HG02610 (cell line): ENCODE results near the gene RNF167.
"Not testable (repeated sequence)": the region's sequence is repeated elsewhere in the genome, so short reads cannot be mapped to it uniquely, and the experiment has no call there.

Experiments used
- ATAC-seq: cut with Tn5 transposase; IDR thresholded peaks from one replicate; pipeline ENCODE4 v1.9.1; 2021; ENCODE audit warnings: mild to moderate bottlenecking, moderate library complexity; ENCODE audit not compliant: unreplicated experiment

The RNF167 gene

DNA sequence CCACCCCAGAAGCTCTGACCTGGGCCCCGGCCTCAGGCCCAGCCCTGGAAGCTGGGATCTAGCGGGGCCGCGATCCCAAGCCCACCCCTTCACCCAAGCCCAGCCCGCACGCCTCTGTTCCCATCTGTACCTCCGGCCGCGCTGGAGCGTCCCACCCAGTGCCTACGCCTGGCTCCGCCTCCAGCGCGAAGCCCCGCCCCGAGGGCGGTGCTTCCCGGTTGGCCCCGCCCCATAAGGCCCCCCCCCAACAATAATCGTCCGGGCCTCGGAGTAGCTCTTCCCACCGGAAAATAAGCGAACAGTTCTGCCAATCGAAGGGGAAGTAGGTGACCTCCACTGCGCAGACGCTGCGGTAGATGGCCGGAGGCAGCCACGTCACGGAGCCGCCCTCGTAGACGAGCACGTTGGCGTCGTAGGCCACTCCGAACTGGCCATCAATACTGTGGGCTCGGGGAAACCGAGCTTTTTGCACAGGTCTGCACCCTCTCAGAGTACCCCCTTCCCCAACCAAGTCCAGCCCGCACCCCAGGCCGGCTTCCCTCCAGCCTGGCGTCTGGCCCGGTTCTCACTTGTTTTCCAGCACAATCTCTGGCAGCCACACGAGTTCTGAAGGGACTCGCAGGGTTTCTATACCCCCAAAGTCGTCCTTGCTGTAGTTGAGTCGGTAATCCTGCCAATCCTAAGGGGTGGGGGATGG is 38.3 kb upstream of the RNF167 start:
- ATAC-seq: no peak

DNA sequence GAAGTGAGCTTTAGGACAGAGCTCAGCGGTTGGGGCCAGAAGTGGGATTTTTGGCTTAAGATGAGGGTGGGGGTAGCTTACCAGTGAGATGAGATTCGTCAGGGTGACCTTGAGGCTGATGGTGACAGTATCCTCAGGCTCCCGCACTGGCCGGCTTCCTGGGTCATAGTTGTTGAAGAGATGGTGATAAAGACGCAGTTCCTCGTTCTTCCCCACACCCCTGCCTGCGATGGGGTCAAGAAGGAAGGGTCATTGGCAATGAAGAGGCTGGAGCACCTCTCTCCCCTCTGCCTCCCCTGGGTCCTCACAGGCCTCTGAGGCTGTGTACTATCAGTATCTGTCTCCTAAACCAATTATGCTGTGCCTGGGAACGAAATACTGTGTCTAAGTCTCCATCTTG is 37.5 kb upstream of the RNF167 start:
- ATAC-seq: no peak

DNA sequence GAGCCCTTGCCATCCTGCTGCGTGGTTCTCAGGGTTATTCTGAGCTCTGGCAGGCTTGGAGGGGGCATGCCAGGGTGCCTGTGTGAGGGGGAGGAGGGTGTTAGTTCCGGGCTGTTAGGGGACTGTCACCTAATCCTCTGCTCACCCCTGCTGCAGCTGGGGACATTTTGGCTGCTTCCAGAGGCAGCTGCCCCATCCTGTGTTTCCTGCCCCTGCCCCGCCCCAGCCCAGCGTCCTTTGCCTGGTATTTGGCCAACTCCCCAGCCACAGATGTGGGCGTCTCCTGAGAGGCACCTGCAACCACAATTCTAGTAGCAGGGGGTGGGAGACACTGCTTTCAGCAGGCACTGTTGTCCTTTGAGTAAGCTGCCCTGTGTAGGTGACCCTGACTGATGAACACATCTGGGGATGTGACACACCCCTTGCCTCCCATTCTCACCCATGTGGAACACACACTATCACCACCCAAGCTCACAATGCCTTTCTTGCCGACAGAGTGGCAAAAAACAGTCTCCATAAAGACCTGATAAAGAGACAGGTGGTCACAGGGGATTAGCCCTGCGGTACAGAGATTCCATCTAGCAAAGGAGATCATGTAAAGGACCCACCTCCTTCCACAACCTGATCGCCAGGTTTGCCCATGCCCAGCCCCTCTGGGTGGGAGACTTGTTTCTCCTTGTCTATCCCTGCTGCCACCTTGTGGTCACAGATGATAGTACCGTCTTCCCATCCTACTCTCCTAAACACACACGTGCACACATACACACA is 36.8 kb upstream of the RNF167 start, which contains the start of gene CHRNE:
Gene CHRNE (minus strand): TSS at position 48 of the 768 bp plus-strand sequence. CDS start 35 bp downstream, at position 13.
- ATAC-seq: no peak

- ATAC-seq: not testable (repeated sequence)
Observed at GRCh38 chr17:4906642-4907041, 33.4 kb upstream of the RNF167 start.

DNA sequence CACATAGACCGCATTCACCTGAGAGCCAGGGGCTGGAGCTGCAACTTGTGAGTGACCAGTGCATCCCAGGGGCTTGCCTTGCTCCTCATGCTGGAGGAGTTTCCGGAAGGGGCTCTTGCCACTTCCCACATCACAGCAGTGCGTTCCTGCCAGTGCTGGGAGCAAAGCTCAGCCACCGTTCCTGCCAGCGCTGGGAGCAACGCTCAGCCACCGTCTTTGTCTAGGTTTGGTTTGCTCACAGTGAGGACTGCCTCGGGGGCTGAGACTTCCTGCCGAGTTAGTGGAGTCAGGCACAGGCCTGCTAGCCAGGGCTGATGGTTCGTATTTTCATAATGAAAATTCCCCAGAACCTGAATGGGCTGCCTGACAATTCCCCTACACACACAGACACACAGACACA is 31.8 kb upstream of the RNF167 start:
- ATAC-seq: no peak

DNA sequence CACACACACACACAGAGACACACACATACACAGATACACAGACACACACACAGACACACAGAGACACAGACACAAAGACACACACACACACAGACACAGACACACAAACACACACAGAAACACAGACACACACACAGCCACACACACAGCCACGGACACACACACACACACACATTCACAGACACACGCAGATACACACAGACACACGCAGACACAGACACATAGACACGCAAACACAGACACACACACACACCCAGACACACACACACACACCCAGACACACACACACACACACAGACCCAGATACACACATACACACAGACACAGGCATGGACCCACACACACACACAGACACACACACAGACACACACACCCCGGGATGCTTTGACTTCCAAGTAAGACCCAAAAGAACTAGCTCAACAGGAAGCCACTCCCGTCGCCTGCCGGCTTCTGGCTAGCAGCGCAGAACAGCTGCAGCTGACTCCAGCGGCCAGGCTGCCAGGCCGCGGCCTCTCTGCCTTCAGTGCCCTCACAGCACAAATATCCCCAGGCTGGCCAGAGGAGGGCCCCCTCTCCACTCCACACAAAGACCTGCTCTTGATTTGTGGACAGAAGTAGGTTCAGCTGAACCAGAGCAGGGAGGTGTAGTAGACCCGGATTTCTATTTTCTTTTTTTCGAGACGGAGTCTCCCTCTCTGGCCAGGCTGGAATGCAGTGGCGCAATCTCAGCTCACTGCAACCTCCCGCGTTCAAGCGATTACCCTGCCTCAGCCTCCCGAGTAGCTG is 31.2 kb upstream of the RNF167 start:
- peak; percentile 53 for ATAC-seq

DNA sequence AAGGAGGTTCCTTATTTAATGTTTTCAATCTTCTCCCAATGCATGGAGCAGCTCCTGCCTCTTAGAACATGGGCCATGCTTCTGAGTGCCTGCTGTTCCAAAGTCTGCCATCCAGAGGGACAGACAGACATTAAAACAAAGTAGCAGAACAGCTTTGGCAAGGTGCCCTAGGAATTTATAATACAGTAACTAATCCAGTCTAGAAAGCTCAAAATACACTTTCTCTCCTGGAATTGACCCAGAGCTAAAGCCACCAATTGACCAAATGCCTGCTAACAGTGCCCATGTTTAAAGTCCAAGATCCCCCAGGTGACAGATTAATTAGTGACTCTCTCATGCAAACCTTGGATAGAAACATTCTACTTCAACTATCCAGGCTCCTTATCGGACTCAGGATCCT is 26.1 kb upstream of the RNF167 start:
- no peak for ATAC-seq

DNA sequence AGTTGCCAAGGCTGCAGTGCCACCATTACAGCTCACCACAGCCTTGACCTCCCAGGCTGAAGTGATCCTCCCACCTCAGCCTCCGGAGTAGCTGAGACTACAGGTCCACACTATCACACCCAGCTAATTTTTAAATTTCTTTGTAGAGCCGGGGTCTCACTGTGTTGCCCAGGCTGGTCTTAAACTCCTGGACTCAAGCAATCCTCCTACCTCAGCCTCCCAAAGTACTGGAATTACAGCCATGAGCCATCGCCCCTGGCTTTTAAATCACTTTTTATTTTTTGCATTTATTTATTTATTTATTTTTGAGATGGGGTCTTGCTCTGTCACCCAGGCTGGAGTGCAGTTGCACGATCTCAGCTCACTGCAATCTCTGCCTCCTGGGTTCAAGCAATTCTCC is 25.5 kb upstream of the RNF167 start:
- not testable (repeated sequence) for ATAC-seq

DNA sequence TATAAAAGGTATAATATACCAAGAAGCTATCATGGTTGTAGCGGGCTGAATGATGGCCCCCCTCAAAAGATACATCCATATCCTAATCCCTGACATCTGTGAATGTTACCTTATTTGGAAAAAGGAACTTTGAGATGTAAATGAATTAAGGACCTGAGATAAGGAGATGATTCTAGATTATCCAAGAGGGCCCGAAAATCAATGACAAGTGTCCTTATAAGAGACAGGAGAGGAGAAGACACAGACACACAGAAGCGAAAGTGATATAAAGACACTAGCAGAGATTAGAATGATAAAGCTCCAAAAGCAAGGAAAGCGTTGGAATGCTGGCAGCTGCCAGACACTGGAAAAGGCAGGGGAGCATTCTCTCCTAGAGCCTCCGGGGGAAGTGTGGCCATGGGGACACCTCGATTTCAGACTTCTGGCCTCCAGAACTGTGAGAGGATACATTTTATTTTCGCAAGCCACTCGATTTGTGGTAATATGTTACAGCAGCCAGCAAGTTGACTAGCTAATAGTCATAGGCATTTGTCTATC is 20.5 kb upstream of the RNF167 start:
- no peak for ATAC-seq

GRCh38 chr17:4920351-4921048 is 19.6 kb upstream of the RNF167 start:
- no peak for ATAC-seq

DNA sequence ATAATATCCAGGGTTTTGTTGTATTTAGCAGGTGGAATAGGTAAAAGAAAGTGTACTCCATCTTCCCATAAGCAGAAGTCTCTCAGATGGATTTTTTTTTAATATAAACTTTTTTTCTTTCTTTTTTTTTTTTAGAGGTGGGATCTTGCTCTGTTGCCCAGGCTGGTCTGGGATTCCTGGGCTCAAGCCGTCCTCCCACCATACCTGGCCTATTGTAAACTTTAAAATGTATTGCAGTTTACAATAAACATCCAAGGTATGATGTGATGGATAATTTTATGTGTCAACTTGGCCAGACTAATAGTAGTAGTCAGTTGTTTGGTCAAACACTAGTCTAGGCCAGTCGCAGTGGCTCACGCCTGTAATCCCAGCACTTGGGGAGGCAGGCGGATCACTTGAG is 18.7 kb upstream of the RNF167 start:
- no peak for ATAC-seq

- ATAC-seq: not testable (repeated sequence)
Observed at GRCh38 chr17:4926577-4927335, 13.3 kb upstream of the RNF167 start.

DNA sequence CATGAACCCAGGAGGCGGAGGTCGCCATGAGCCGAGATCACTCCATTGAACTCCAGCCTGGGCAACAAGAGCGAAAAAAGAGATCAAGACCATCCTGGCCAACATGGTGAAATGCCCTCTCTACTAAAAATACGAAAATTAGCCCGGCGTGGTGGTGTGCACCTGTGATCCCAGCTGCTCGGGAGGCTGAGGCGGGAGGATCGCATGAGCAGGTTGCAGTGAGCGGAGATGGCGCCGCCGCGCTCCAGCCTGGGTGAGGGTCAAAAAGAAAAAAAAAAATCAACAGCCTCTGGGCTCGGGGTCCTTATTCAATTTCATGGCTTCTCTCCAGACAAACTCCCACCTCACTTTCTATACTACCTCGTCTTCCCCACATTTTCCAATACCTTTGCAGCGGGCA is 11.2 kb upstream of the RNF167 start:
- ATAC-seq: no peak

GRCh38 chr17:4931963-4932362 is 8.1 kb upstream of the RNF167 start, which contains the start of gene GP1BA:
GP1BA (plus strand) TSS chr17:4932277; CDS start chr17:4932605, 328 bp downstream.
- ATAC-seq: no peak

GRCh38 chr17:4932756-4933155 is 7.3 kb upstream of the RNF167 start:
- no peak for ATAC-seq

- ATAC-seq: no peak
Observed at GRCh38 chr17:4933646-4934045, 6.4 kb upstream of the RNF167 start.

DNA sequence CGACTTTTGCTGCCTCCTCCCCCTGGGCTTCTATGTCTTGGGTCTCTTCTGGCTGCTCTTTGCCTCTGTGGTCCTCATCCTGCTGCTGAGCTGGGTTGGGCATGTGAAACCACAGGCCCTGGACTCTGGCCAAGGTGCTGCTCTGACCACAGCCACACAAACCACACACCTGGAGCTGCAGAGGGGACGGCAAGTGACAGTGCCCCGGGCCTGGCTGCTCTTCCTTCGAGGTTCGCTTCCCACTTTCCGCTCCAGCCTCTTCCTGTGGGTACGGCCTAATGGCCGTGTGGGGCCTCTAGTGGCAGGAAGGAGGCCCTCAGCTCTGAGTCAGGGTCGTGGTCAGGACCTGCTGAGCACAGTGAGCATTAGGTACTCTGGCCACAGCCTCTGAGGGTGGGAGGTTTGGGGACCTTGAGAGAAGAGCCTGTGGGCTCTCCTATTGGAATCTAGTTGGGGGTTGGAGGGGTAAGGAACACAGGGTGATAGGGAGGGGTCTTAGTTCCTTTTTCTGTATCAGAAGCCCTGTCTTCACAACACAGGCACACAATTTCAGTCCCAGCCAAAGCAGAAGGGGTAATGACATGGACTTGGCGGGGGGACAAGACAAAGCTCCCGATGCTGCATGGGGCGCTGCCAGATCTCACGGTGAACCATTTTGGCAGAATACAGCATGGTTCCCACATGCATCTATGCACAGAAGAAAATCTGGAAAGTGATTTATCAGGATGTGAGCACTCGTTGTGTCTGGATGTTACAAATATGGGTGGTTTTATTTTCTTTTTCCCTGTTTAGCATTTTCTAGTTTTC is 5.7 kb upstream of the RNF167 start:
- ATAC-seq: no peak

- ATAC-seq: no peak
Observed at GRCh38 chr17:4935650-4936049, 4.4 kb upstream of the RNF167 start.

GRCh38 chr17:4936436-4936835 is 3.6 kb upstream of the RNF167 start:
- no peak for ATAC-seq
